Spleen (tissue), 7 donors: ENCODE data around the gene SP100.

Experiments used
- CTCF ChIP-seq, 11 experiments: fragments of 200-600 bp in 7 of 11; fragments of 450-650 bp in 4 of 11; sonication (generic) in 4 of 11; IDR thresholded peaks in 8 of 11; conservative IDR thresholded peaks in 3 of 11; 1 replicate in 7 of 11; 2 replicates in 4 of 11; pipeline versions ENCODE4 v1.4.0 to v1.8.0; 2016 to 2021; ENCODE audit warnings: antibody characterized with exemption in 11 of 11, inconsistent platforms in 4 of 11, mild to moderate bottlenecking in 1 of 11
- POLR2A ChIP-seq, 3 donors: fragments of 450-650 bp; IDR thresholded peaks; one replicate each; pipeline ENCODE4 v1.5.1; 2017; ENCODE audit warnings: antibody characterized with exemption in 3 of 3, mild to moderate bottlenecking in 1 of 3
- POLR2AphosphoS5 ChIP-seq, 3 donors: sonication (generic); formaldehyde crosslinking; IDR thresholded peaks; one replicate each; pipeline ENCODE4 v1.5.1; 2017; ENCODE audit warnings: antibody characterized with exemption in 3 of 3
- donor health status: DM: no; HTN: no; CAD: no; lungs with moderate emphysema.
- donor health status: DM: no; HTN: no; CAD: no.
- donor health status: DM: no; HTN: no; CAD: no.

- TF ChIP-seq CTCF (IDR thresholded peaks at IDR 0.05 in 8 of 11, conservative IDR thresholded peaks at IDR 0.05 in 3 of 11) (no peak), POLR2A (IDR thresholded peaks at IDR 0.05) (no peak), POLR2AphosphoS5 (IDR thresholded peaks at IDR 0.05) (no peak)
Measured at GRCh38 chr2:230492107-230492506, 76.1 kb downstream of the SP100 start.
